Mucosa of descending colon (tissue), 3 donors: ENCODE measurements around the gene GNGT2. TPM values are rescaled to one million over a fixed set of nuclear protein-coding genes. Genes with fewer than 3 reads are reported as not detected.

Experiments
- ATAC-seq: fragments of 200-7000 bp; cut with Tn5 transposase; one replicate; pipeline ENCODE4 v1.9.1; 2020; ENCODE audit warnings: mild to moderate bottlenecking, moderate library complexity
- DNase-seq, 3 donors: peaks; one replicate each; pipeline ENCODE4 v3.0.0-alpha.2; 2020
- H3K36me3 ChIP-seq: fragments of 200-600 bp; one replicate; pipeline ENCODE4 v1.8.0; 2021; ENCODE audit warnings: low read depth, mild to moderate bottlenecking
- H3K4me1 ChIP-seq: fragments of 200-600 bp; one replicate; pipeline ENCODE4 v1.8.0; 2021; ENCODE audit warnings: low read depth, mild to moderate bottlenecking
- H3K4me3 ChIP-seq: fragments of 200-600 bp; one replicate; pipeline ENCODE4 v1.8.0; 2021; ENCODE audit warnings: mild to moderate bottlenecking
- H3K9me3 ChIP-seq: fragments of 200-600 bp; one replicate; pipeline ENCODE4 v1.8.0; 2021; ENCODE audit warnings: mild to moderate bottlenecking
- CTCF ChIP-seq: fragments of 200-600 bp; IDR thresholded peaks from one replicate; pipeline ENCODE4 v1.8.0; 2022; ENCODE audit warnings: antibody characterized with exemption, mild to moderate bottlenecking
- intact Hi-C, 2 donors: fragments of 100-400 bp; cut with DNase I in 1 of 2; cut with micrococcal nuclease in 1 of 2; formaldehyde crosslinking; loops; one replicate each; pipeline versions ENCODE4 v1.11.0 to v1.11.1; 2022; cut with DNase I, micrococcal nuclease
- total RNA-seq, 3 donors: library from RNA; stranded (reverse); fragmentation: NEBNext Ultra II Directional in 2 of 3; extraction: Animal tissue kit (Norgen Biotek cat#: 25700) in 2 of 3; gene quantifications; one replicate each; pipeline versions ENCODE4 v1.2.1 to v1.2.4, GENCODE V29; 2021 to 2023
- donor health status: DM: no; HTN: no; CAD: no; lungs with moderate emphysema.
- donor health status: DM: no; HTN: no; CAD: no.
- donor health status: DM: no; HTN: yes; CAD: no.

Gene GNGT2
- total RNA-seq, 3 donors from 2014 or later, result 0.89 to 1.7 (median 0.96) TPM

GRCh38 chr17:49157784-49158183 lies 52.6 kb downstream of the GNGT2 start:
- no peak for TF ChIP-seq CTCF
- no peak for DNase-seq
- intact Hi-C loops, result no loop called here
- ATAC-seq, result no peak
- Histone ChIP-seq H3K4me3 (no peak overlapping the region), H3K4me1 (no peaks in the 10 kb centered on the region), H3K36me3 (no peaks in the 10 kb centered on the region), H3K9me3 (no peaks in the 10 kb centered on the region)

GRCh38 chr17:49156256-49156655 lies 54.1 kb downstream of the GNGT2 start:
- intact Hi-C loops, result no loop called here
- H3K4me1 ChIP-seq, result no peaks in the 10 kb centered on the region
- no peaks in the 10 kb centered on the region for H3K36me3 ChIP-seq
- no peak for TF ChIP-seq CTCF
- no peaks in the 10 kb centered on the region for H3K9me3 ChIP-seq
- ATAC-seq (no peak), DNase-seq (no peak)
- no peak overlapping the region for H3K4me3 ChIP-seq

Other genes starting within 250 kb of the GNGT2 start
- gene GIP, start 242.0 kb downstream of the GNGT2 start, total RNA-seq, result not detected
- gene IGF2BP1, start 213.2 kb downstream of the GNGT2 start, total RNA-seq, result under 1 TPM in 2 of 3 donors, not detected in 1; 0.06 to 0.07 TPM
- gene B4GALNT2, start 77.8 kb downstream of the GNGT2 start, total RNA-seq, result 100 to 1,000 TPM in 1 of 3 donors, 10 to 100 TPM in 2; 23.6 to 138 (median 31.7) TPM
- 10 to 100 TPM in 1 of 3 donors, 1 to 10 TPM in 2; 5.9 to 10.6 (median 7.2) TPM for gene ABI3, start 133 bp upstream of the GNGT2 start, total RNA-seq
- under 1 TPM in 1 of 3 donors, not detected in 2; 0.25 TPM for gene PHOSPHO1, start 20.2 kb upstream of the GNGT2 start, total RNA-seq
- gene ZNF652, start 151.7 kb upstream of the GNGT2 start, total RNA-seq, result 100 to 1,000 TPM in 1 of 3 donors, 10 to 100 TPM in 2; 44.4 to 117 (median 46.9) TPM
- gene PHB1, start 204.3 kb upstream of the GNGT2 start, total RNA-seq, result 100 to 1,000 TPM; 173 to 227 (median 216) TPM